HepG2 (cell line): ENCODE results near the gene TIMELESS. TPM values are rescaled to one million over a fixed set of nuclear protein-coding genes. Genes with fewer than 3 reads are reported as not detected.

Experiments used
- CCDC6 ChIP-seq: sonication (generic); formaldehyde crosslinking; IDR thresholded peaks from 2 replicates; pipeline ENCODE4 v1.8.1; 2022; ENCODE audit warnings: mild to moderate bottlenecking, missing genetic modification reagents, moderate library complexity
- CENPBD1 ChIP-seq: sonication (generic); formaldehyde crosslinking; IDR thresholded peaks from 2 replicates; pipeline ENCODE4 v1.8.0; 2022; ENCODE audit warnings: missing genetic modification reagents, low read depth, mild to moderate bottlenecking, borderline replicate concordance
- CREB3 ChIP-seq: sonication (generic); formaldehyde crosslinking; IDR thresholded peaks from 2 replicates; pipeline ENCODE4 v1.5.0; 2020; ENCODE audit warnings: missing genetic modification reagents
- KDM6A ChIP-seq: IDR thresholded peaks from 2 replicates; pipeline ENCODE4 v1.6.1; 2016; ENCODE audit warnings: low read depth
- POLR2AphosphoS5 ChIP-seq: IDR thresholded peaks from 2 replicates; pipeline ENCODE4 v1.6.1; 2012; ENCODE audit warnings: low read depth, low read length
- ZNF383 ChIP-seq: sonication (generic); formaldehyde crosslinking; IDR thresholded peaks from 2 replicates; pipeline ENCODE4 v1.4.0; 2020; ENCODE audit warnings: missing genetic modification reagents, mild to moderate bottlenecking, borderline replicate concordance
- ZNF432 ChIP-seq: sonication (generic); formaldehyde crosslinking; IDR thresholded peaks from 2 replicates; pipeline ENCODE4 v1.5.0; 2020; ENCODE audit warnings: missing genetic modification reagents, mild to moderate bottlenecking, borderline replicate concordance
- ZNF567 ChIP-seq: sonication (generic); formaldehyde crosslinking; IDR thresholded peaks from 2 replicates; pipeline ENCODE4 v1.8.1; 2023; ENCODE audit warnings: mild to moderate bottlenecking, missing genetic modification reagents, borderline replicate concordance
- polyA plus RNA-seq, 8 experiments: library from polyadenylated mRNA; depleted of rRNA in 3 of 8; stranded (reverse) in 7 of 8; unstranded in 1 of 8; fragments of >200 nt; fragmentation: Illumina TruSeq in 4 of 8; extraction: Trizol in 4 of 8; gene quantifications; 2 replicates each; pipeline versions ENCODE4 v1.2.1 to v1.2.3, GENCODE V29; 2011 to 2016; ENCODE audit warnings: low read depth in 4 of 8, missing spikeins in 1 of 8, mixed read lengths in 1 of 8; ENCODE audit not compliant: insufficient read depth in 1 of 8
- total RNA-seq, 5 experiments: library from RNA; depleted of rRNA; stranded (reverse); fragments of >200 nt; fragmentation: Illumina TruSeq; extraction: Trizol; gene quantifications; 2 replicates each; pipeline ENCODE4 v1.2.3, GENCODE V29; 2016; ENCODE audit warnings: low read depth in 1 of 5
- TF ChIP-seq, protein P1 (sequence below): sonication (generic); formaldehyde crosslinking; IDR thresholded peaks from 2 replicates; pipeline ENCODE4 v1.5.1; 2020; ENCODE audit warnings: missing genetic modification reagents, mild to moderate bottlenecking, borderline replicate concordance
- TF ChIP-seq, protein P2 (sequence below), 2 experiments: sonication (generic) in 1 of 2; formaldehyde crosslinking in 1 of 2; IDR thresholded peaks; 2 replicates each; pipeline versions ENCODE4 v1.6.1 to v1.9.0; 2014 to 2022; ENCODE audit warnings: antibody characterized with exemption in 1 of 2, borderline replicate concordance in 1 of 2, inconsistent platforms in 1 of 2, low read depth in 1 of 2, missing genetic modification reagents in 1 of 2
- TF ChIP-seq, protein P3 (sequence below): sonication (generic); formaldehyde crosslinking; IDR thresholded peaks from 2 replicates; pipeline ENCODE4 v1.4.0; 2020; ENCODE audit warnings: missing genetic modification reagents
- TF ChIP-seq, protein P4 (sequence below): sonication (generic); formaldehyde crosslinking; IDR thresholded peaks from 2 replicates; pipeline ENCODE4 v1.5.0; 2020; ENCODE audit warnings: mild to moderate bottlenecking, missing genetic modification reagents

Gene TIMELESS
- total and polyA plus RNA-seq, 2 of the 13 experiments (the other 11 are each of a cell fraction or from before 2014, with no cell fraction given) = 4.0 to 20.3 TPM

GRCh38 chr12:56488041-56488955, 39.1 kb upstream of the TIMELESS start, which contains the start of gene GLS2 (continued):
- TF ChIP-seq, protein P1, sequence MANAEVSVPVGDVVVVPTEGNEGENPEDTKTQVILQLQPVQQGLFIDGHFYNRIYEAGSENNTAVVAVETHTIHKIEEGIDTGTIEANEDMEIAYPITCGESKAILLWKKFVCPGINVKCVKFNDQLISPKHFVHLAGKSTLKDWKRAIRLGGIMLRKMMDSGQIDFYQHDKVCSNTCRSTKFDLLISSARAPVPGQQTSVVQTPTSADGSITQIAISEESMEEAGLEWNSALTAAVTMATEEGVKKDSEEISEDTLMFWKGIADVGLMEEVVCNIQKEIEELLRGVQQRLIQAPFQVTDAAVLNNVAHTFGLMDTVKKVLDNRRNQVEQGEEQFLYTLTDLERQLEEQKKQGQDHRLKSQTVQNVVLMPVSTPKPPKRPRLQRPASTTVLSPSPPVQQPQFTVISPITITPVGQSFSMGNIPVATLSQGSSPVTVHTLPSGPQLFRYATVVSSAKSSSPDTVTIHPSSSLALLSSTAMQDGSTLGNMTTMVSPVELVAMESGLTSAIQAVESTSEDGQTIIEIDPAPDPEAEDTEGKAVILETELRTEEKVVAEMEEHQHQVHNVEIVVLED (CRISPR knock-in tag) = no peak
- TF ChIP-seq KDM6A (no peak), ZNF567 (CRISPR knock-in tag) (no peak; the same call in 1 of the 2 replicates), ZNF432 (no peak), CREB3 (CRISPR knock-in tag) (peak; percentile 92; the same call in 1 of the 2 replicates), POLR2AphosphoS5 (peak; percentile 29; the same call in 1 of the 2 replicates), ZNF383 (CRISPR knock-in tag) (no peak), CCDC6 (CRISPR knock-in tag) (no peak; the same call in 1 of the 2 replicates), CENPBD1 (0 out of 2 replicates have a peak, but pooled peaks have one; percentile 83)
- TF ChIP-seq, protein P2, sequence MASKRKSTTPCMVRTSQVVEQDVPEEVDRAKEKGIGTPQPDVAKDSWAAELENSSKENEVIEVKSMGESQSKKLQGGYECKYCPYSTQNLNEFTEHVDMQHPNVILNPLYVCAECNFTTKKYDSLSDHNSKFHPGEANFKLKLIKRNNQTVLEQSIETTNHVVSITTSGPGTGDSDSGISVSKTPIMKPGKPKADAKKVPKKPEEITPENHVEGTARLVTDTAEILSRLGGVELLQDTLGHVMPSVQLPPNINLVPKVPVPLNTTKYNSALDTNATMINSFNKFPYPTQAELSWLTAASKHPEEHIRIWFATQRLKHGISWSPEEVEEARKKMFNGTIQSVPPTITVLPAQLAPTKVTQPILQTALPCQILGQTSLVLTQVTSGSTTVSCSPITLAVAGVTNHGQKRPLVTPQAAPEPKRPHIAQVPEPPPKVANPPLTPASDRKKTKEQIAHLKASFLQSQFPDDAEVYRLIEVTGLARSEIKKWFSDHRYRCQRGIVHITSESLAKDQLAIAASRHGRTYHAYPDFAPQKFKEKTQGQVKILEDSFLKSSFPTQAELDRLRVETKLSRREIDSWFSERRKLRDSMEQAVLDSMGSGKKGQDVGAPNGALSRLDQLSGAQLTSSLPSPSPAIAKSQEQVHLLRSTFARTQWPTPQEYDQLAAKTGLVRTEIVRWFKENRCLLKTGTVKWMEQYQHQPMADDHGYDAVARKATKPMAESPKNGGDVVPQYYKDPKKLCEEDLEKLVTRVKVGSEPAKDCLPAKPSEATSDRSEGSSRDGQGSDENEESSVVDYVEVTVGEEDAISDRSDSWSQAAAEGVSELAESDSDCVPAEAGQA (IDR thresholded peaks at IDR 0.05; ENCODE audit: low read depth) = no peak
- TF ChIP-seq, protein P2 (CRISPR knock-in tag; IDR thresholded peaks at IDR 0.05; ENCODE audit: borderline replicate concordance) = peak; percentile 97
- TF ChIP-seq, protein P3, sequence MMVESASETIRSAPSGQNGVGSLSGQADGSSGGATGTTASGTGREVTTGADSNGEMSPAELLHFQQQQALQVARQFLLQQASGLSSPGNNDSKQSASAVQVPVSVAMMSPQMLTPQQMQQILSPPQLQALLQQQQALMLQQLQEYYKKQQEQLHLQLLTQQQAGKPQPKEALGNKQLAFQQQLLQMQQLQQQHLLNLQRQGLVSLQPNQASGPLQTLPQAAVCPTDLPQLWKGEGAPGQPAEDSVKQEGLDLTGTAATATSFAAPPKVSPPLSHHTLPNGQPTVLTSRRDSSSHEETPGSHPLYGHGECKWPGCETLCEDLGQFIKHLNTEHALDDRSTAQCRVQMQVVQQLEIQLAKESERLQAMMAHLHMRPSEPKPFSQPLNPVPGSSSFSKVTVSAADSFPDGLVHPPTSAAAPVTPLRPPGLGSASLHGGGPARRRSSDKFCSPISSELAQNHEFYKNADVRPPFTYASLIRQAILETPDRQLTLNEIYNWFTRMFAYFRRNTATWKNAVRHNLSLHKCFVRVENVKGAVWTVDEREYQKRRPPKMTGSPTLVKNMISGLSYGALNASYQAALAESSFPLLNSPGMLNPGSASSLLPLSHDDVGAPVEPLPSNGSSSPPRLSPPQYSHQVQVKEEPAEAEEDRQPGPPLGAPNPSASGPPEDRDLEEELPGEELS (CRISPR knock-in tag) = peak; percentile 70
- TF ChIP-seq, protein P4, sequence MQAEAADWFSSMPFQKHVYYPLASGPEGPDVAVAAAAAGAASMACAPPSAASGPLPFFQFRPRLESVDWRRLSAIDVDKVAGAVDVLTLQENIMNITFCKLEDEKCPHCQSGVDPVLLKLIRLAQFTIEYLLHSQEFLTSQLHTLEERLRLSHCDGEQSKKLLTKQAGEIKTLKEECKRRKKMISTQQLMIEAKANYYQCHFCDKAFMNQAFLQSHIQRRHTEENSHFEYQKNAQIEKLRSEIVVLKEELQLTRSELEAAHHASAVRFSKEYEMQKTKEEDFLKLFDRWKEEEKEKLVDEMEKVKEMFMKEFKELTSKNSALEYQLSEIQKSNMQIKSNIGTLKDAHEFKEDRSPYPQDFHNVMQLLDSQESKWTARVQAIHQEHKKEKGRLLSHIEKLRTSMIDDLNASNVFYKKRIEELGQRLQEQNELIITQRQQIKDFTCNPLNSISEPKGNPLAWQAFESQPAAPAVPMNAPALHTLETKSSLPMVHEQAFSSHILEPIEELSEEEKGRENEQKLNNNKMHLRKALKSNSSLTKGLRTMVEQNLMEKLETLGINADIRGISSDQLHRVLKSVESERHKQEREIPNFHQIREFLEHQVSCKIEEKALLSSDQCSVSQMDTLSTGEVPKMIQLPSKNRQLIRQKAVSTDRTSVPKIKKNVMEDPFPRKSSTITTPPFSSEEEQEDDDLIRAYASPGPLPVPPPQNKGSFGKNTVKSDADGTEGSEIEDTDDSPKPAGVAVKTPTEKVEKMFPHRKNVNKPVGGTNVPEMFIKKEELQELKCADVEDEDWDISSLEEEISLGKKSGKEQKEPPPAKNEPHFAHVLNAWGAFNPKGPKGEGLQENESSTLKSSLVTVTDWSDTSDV (CRISPR knock-in tag) = peak; percentile 91; the same call in 1 of the 2 replicates
